ENCODE data around the gene NMNAT2.

GRCh38 chr1:183240526-183240825 is 177.7 kb downstream of the NMNAT2 start:
- TF ChIP-seq POLR2AphosphoS5 (IDR thresholded peaks at IDR 0.05; ENCODE audit: low read depth, low read length): no peak
- no peak for TF ChIP-seq ELF1 (IDR thresholded peaks at IDR 0.05; ENCODE audit: borderline replicate concordance, low read depth)
- TF ChIP-seq REST (IDR thresholded peaks at IDR 0.05; ENCODE audit: low read depth): no peak
- TF ChIP-seq CTCF (IDR thresholded peaks at IDR 0.05 in 2 of 3, conservative IDR thresholded peaks at IDR 0.05 in 1 of 3; ENCODE audit: borderline replicate concordance in 1 of 3, insufficient read depth in 1 of 3, low read depth in 2 of 3, low read length in 2 of 3): no peak
- no peak for TF ChIP-seq POLR2A (IDR thresholded peaks at IDR 0.05; ENCODE audit: borderline replicate concordance, extremely low read depth, insufficient read depth, insufficient read length)
- TF ChIP-seq YY1 (IDR thresholded peaks at IDR 0.05; ENCODE audit: extremely low read depth, insufficient replicate concordance, low read depth, low read length): no peak
- no peak for TF ChIP-seq JUND (IDR thresholded peaks at IDR 0.05)

Data from HCT116 (cell line).